HepG2 (cell line): ENCODE results near the gene CNNM4. TPM values are rescaled to one million over a fixed set of nuclear protein-coding genes. Genes with fewer than 3 reads are reported as not detected.

Experiments
- ATF1 ChIP-seq: IDR thresholded peaks from 2 replicates; pipeline ENCODE4 v1.6.1; 2016; ENCODE audit warnings: mild to moderate bottlenecking, control low read depth
- DNMT3B ChIP-seq: conservative IDR thresholded peaks from 2 replicates; pipeline ENCODE4 v1.6.1; 2016; ENCODE audit warnings: missing biosample characterization, control low read depth
- RCOR2 ChIP-seq: IDR thresholded peaks from 2 replicates; pipeline ENCODE4 v1.6.1; 2016; ENCODE audit warnings: missing biosample characterization, missing genetic modification reagents
- RNF2 ChIP-seq: fragments of 450-650 bp; conservative IDR thresholded peaks from 2 replicates; pipeline ENCODE4 v1.6.1; 2016; ENCODE audit warnings: low read depth
- SAP130 ChIP-seq: IDR thresholded peaks from 2 replicates; pipeline ENCODE4 v1.6.1; 2016; ENCODE audit warnings: low read depth
- SMAD3 ChIP-seq: sonication (generic); formaldehyde crosslinking; IDR thresholded peaks from 2 replicates; pipeline ENCODE4 v1.4.0; 2020; ENCODE audit warnings: missing genetic modification reagents
- ZNF30 ChIP-seq: sonication (generic); formaldehyde crosslinking; IDR thresholded peaks from 2 replicates; pipeline ENCODE4 v1.5.0; 2020; ENCODE audit warnings: mild to moderate bottlenecking, missing genetic modification reagents
- ZNF556 ChIP-seq: sonication (generic); formaldehyde crosslinking; IDR thresholded peaks from 2 replicates; pipeline ENCODE4 v1.4.0; 2020; ENCODE audit warnings: mild to moderate bottlenecking, missing genetic modification reagents, borderline replicate concordance
- ZNF720 ChIP-seq: sonication (generic); formaldehyde crosslinking; IDR thresholded peaks from 2 replicates; pipeline ENCODE4 v1.4.0; 2020; ENCODE audit warnings: missing genetic modification reagents
- ZSCAN9 ChIP-seq: IDR thresholded peaks from 2 replicates; pipeline ENCODE4 v1.6.1; 2016; ENCODE audit warnings: borderline replicate concordance
- ZZZ3 ChIP-seq: sonication (generic); formaldehyde crosslinking; IDR thresholded peaks from 2 replicates; pipeline ENCODE4 v1.4.0; 2020; ENCODE audit warnings: missing genetic modification reagents, mild to moderate bottlenecking, borderline replicate concordance
- polyA plus RNA-seq, 8 experiments: library from polyadenylated mRNA; depleted of rRNA in 3 of 8; stranded (reverse) in 7 of 8; unstranded in 1 of 8; fragments of >200 nt; fragmentation: Illumina TruSeq in 4 of 8; extraction: Trizol in 4 of 8; gene quantifications; 2 replicates each; pipeline versions ENCODE4 v1.2.1 to v1.2.3, GENCODE V29; 2011 to 2016; ENCODE audit warnings: low read depth in 4 of 8, missing spikeins in 1 of 8, mixed read lengths in 1 of 8; ENCODE audit not compliant: insufficient read depth in 1 of 8
- total RNA-seq, 5 experiments: library from RNA; depleted of rRNA; stranded (reverse); fragments of >200 nt; fragmentation: Illumina TruSeq; extraction: Trizol; gene quantifications; 2 replicates each; pipeline ENCODE4 v1.2.3, GENCODE V29; 2016; ENCODE audit warnings: low read depth in 1 of 5
- TF ChIP-seq, protein P1 (sequence below): sonication (generic); formaldehyde crosslinking; IDR thresholded peaks from 2 replicates; pipeline ENCODE4 v1.8.1; 2023; ENCODE audit warnings: mild to moderate bottlenecking, inconsistent platforms, moderate library complexity, missing genetic modification reagents, borderline replicate concordance
- TF ChIP-seq, protein P2 (sequence below): IDR thresholded peaks from 2 replicates; pipeline ENCODE4 v1.6.1; 2012; ENCODE audit warnings: low read length, improper control_type of control experiment
- TF ChIP-seq, protein P3 (sequence below): sonication (generic); formaldehyde crosslinking; IDR thresholded peaks from 2 replicates; pipeline ENCODE4 v1.4.0; 2020; ENCODE audit warnings: missing genetic modification reagents; ENCODE audit errors: not compliant biosample characterization
- TF ChIP-seq, protein P4 (sequence below): sonication (generic); formaldehyde crosslinking; IDR thresholded peaks from 2 replicates; pipeline ENCODE4 v1.4.0; 2020; ENCODE audit warnings: missing genetic modification reagents
- TF ChIP-seq, protein P5 (sequence below): sonication (generic); formaldehyde crosslinking; IDR thresholded peaks from 2 replicates; pipeline ENCODE4 v1.8.0; 2022; ENCODE audit warnings: mild to moderate bottlenecking, missing genetic modification reagents
- TF ChIP-seq, protein P6 (sequence below): sonication (generic); formaldehyde crosslinking; IDR thresholded peaks from 2 replicates; pipeline ENCODE4 v1.4.0; 2020; ENCODE audit warnings: missing genetic modification reagents

CNNM4 gene
- total and polyA plus RNA-seq, 2 of the 13 experiments (the other 11 are each of a cell fraction or from before 2014, with no cell fraction given) = 5.9 to 8.4 TPM

DNA sequence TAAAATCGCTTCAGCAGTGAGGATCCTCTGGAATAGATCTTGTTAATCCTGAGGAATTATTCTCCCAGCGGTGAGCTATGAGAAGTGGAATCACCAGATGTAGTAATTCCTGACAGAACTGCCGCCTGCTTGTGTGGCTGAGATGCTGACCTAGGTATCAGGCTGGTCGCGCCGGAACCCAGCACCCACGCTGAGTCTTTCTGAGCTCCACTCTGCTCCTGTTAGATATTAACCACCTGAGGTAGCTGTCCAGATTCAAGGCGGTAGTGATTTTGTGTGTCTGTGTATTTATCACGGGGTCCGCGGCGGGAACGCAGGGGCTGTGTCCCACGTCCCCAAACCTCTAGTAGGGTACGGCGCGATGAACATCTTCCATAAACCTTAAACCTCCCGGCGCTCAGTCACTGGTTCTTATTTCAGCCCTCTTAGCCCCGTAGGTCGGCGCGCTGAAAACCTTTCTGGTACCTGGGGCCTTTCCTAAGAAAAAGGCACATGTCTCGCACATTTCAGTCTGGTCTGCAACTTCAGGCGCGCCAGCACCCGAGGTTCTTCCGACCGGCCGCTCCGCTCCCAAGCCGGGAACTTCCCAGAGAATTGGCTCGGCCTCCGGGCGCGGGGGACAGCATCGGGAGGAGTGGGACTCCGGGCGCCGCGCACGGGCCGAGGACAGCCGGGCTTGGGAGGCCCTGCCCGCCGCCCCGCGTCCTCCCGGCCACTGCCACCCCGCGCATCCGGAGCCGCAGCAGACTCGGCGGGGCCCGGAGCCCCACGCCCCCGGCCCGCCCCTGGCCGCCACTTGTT lies 54.8 kb downstream of the CNNM4 start (continued):
- TF ChIP-seq SMAD3 (CRISPR knock-in tag) = no peak
- TF ChIP-seq, protein P1, sequence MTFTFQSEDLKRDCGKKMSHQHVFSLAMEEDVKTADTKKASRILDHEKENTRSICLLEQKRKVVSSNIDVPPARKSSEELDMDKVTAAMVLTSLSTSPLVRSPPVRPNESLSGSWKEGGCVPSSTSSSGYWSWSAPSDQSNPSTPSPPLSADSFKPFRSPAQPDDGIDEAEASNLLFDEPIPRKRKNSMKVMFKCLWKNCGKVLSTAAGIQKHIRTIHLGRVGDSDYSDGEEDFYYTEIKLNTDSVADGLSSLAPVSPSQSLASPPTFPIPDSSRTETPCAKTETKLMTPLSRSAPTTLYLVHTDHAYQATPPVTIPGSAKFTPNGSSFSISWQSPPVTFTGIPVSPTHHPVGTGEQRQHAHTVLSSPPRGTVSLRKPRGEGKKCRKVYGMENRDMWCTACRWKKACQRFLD = peak; percentile 90
- no peak; the same call in 1 of the 2 replicates for TF ChIP-seq SAP130 (CRISPR knock-in tag)
- no peak for TF ChIP-seq ZZZ3 (CRISPR knock-in tag)
- peak; percentile 22; the same call in 1 of the 2 replicates for TF ChIP-seq ZNF556 (CRISPR knock-in tag)
- TF ChIP-seq, protein P2, sequence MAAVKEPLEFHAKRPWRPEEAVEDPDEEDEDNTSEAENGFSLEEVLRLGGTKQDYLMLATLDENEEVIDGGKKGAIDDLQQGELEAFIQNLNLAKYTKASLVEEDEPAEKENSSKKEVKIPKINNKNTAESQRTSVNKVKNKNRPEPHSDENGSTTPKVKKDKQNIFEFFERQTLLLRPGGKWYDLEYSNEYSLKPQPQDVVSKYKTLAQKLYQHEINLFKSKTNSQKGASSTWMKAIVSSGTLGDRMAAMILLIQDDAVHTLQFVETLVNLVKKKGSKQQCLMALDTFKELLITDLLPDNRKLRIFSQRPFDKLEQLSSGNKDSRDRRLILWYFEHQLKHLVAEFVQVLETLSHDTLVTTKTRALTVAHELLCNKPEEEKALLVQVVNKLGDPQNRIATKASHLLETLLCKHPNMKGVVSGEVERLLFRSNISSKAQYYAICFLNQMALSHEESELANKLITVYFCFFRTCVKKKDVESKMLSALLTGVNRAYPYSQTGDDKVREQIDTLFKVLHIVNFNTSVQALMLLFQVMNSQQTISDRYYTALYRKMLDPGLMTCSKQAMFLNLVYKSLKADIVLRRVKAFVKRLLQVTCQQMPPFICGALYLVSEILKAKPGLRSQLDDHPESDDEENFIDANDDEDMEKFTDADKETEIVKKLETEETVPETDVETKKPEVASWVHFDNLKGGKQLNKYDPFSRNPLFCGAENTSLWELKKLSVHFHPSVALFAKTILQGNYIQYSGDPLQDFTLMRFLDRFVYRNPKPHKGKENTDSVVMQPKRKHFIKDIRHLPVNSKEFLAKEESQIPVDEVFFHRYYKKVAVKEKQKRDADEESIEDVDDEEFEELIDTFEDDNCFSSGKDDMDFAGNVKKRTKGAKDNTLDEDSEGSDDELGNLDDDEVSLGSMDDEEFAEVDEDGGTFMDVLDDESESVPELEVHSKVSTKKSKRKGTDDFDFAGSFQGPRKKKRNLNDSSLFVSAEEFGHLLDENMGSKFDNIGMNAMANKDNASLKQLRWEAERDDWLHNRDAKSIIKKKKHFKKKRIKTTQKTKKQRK = no peak
- no peak for TF ChIP-seq ZNF30 (CRISPR knock-in tag)
- TF ChIP-seq RCOR2 (CRISPR knock-in tag) = no peak
- peak; percentile 47; the same call in 1 of the 2 replicates for TF ChIP-seq RNF2
- TF ChIP-seq, protein P3, sequence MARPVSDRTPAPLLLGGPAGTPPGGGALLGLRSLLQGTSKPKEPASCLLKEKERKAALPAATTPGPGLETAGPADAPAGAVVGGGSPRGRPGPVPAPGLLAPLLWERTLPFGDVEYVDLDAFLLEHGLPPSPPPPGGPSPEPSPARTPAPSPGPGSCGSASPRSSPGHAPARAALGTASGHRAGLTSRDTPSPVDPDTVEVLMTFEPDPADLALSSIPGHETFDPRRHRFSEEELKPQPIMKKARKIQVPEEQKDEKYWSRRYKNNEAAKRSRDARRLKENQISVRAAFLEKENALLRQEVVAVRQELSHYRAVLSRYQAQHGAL (CRISPR knock-in tag) = peak; percentile 81
- TF ChIP-seq ATF1 = no peak
- no peak for TF ChIP-seq DNMT3B
- TF ChIP-seq ZSCAN9 (CRISPR knock-in tag) = no peak; the same call in 1 of the 2 replicates
- no peak for TF ChIP-seq ZNF720
- TF ChIP-seq, protein P4, sequence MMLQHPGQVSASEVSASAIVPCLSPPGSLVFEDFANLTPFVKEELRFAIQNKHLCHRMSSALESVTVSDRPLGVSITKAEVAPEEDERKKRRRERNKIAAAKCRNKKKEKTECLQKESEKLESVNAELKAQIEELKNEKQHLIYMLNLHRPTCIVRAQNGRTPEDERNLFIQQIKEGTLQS (CRISPR knock-in tag) = no peak
- TF ChIP-seq, protein P5, sequence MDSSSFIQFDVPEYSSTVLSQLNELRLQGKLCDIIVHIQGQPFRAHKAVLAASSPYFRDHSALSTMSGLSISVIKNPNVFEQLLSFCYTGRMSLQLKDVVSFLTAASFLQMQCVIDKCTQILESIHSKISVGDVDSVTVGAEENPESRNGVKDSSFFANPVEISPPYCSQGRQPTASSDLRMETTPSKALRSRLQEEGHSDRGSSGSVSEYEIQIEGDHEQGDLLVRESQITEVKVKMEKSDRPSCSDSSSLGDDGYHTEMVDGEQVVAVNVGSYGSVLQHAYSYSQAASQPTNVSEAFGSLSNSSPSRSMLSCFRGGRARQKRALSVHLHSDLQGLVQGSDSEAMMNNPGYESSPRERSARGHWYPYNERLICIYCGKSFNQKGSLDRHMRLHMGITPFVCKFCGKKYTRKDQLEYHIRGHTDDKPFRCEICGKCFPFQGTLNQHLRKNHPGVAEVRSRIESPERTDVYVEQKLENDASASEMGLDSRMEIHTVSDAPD = no peak
- TF ChIP-seq, protein P6, sequence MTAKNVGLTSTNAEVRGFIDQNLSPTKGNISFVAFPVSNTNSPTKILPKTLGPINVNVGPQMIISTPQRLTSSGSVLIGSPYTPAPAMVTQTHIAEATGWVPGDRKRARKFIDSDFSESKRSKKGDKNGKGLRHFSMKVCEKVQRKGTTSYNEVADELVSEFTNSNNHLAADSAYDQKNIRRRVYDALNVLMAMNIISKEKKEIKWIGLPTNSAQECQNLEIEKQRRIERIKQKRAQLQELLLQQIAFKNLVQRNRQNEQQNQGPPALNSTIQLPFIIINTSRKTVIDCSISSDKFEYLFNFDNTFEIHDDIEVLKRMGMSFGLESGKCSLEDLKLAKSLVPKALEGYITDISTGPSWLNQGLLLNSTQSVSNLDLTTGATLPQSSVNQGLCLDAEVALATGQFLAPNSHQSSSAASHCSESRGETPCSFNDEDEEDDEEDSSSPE (CRISPR knock-in tag) = no peak
